GM12878 (cell line): ENCODE results near the gene BNIP3.

ENCODE experiments used
- CEBPZ ChIP-seq: fragments of 150-350 bp; IDR thresholded peaks from 2 replicates; pipeline ENCODE4 v1.6.1; 2016; ENCODE audit warnings: low read depth, low read length
- CTCF ChIP-seq, 3 experiments: IDR thresholded peaks in 2 of 3; conservative IDR thresholded peaks in 1 of 3; 2 replicates each; pipeline ENCODE4 v1.5.1; 2011; ENCODE audit warnings: low read depth in 3 of 3, low read length in 3 of 3, mild to moderate bottlenecking in 3 of 3, control low read depth in 2 of 3, moderate library complexity in 2 of 3, inconsistent platforms in 1 of 3, mixed read lengths in 1 of 3; ENCODE audit not compliant: control insufficient read depth in 2 of 3, insufficient read depth in 1 of 3; ENCODE audit errors: extremely low read depth in 1 of 3
- CUX1 ChIP-seq: IDR thresholded peaks from 2 replicates; pipeline ENCODE4 v1.6.1; 2012; ENCODE audit warnings: improper control_type of control experiment, low read depth, low read length; ENCODE audit not compliant: insufficient replicate concordance
- DPF2 ChIP-seq: fragments of 450-650 bp; IDR thresholded peaks from 2 replicates; pipeline ENCODE4 v1.6.1; 2017; ENCODE audit warnings: mild to moderate bottlenecking
- EZH2 ChIP-seq: IDR thresholded peaks from 2 replicates; pipeline ENCODE4 v1.6.1; 2012; ENCODE audit warnings: low read depth, mild to moderate bottlenecking, control low read depth, inconsistent platforms, low read length, borderline replicate concordance; ENCODE audit not compliant: control insufficient read depth
- HDAC2 ChIP-seq: fragments of 200-600 bp; sonication (generic); IDR thresholded peaks from 2 replicates; pipeline ENCODE4 v1.6.1; 2017
- POLR2A ChIP-seq: IDR thresholded peaks from 2 replicates; pipeline ENCODE4 v1.6.1; 2011; ENCODE audit warnings: low read depth, mild to moderate bottlenecking, low read length
- POLR2AphosphoS5 ChIP-seq: IDR thresholded peaks from 2 replicates; pipeline ENCODE4 v1.6.1; 2011; ENCODE audit warnings: mild to moderate bottlenecking, low read length, inconsistent platforms
- RELA ChIP-seq: fragments of 450-650 bp; IDR thresholded peaks from 2 replicates; pipeline ENCODE4 v1.8.0; 2014; ENCODE audit warnings: borderline replicate concordance; ENCODE audit not compliant: partially characterized antibody
- SMC3 ChIP-seq: IDR thresholded peaks from 2 replicates; pipeline ENCODE4 v1.6.1; 2011; ENCODE audit warnings: low read length, improper control_type of control experiment, borderline replicate concordance
- TCF7 ChIP-seq: IDR thresholded peaks from 2 replicates; pipeline ENCODE4 v1.6.1; 2014; ENCODE audit warnings: antibody characterized with exemption, borderline replicate concordance
- TF ChIP-seq, protein P1 (sequence below): fragments of 450-650 bp; IDR thresholded peaks from 2 replicates; pipeline ENCODE4 v1.6.1; 2017; ENCODE audit warnings: mild to moderate bottlenecking
- TF ChIP-seq, protein P2 (sequence below): IDR thresholded peaks from 2 replicates; pipeline ENCODE4 v1.6.1; 2012; ENCODE audit warnings: low read depth, low read length, improper control_type of control experiment

DNA sequence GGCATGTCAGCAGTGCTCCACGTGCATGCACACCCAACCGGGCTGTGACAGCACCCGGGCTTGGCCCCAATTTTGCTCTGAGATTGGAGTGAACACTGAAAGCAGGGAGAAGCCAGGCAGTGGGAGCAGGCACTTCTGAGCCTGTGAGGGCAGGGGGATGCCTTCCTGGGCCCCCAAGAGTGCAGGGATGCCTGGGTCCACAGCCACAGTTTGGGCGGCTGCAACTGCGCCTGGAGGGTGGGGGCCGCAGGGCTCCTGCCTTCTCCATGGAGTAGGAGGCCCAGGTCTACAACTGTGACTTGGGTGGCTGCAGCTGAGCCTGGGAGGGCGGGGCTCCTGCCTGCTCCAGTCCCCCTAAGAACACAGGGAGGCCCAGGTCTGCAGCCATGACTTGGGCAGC is 37.6 kb upstream of the BNIP3 start:
- TF ChIP-seq CTCF (IDR thresholded peaks at IDR 0.05 in 2 of 3, conservative IDR thresholded peaks at IDR 0.05 in 1 of 3; ENCODE audit: control insufficient read depth in 2 of 3, extremely low read depth in 1 of 3, insufficient read depth in 1 of 3, low read depth in 3 of 3, low read length in 3 of 3) = no peak
- TF ChIP-seq, protein P1, sequence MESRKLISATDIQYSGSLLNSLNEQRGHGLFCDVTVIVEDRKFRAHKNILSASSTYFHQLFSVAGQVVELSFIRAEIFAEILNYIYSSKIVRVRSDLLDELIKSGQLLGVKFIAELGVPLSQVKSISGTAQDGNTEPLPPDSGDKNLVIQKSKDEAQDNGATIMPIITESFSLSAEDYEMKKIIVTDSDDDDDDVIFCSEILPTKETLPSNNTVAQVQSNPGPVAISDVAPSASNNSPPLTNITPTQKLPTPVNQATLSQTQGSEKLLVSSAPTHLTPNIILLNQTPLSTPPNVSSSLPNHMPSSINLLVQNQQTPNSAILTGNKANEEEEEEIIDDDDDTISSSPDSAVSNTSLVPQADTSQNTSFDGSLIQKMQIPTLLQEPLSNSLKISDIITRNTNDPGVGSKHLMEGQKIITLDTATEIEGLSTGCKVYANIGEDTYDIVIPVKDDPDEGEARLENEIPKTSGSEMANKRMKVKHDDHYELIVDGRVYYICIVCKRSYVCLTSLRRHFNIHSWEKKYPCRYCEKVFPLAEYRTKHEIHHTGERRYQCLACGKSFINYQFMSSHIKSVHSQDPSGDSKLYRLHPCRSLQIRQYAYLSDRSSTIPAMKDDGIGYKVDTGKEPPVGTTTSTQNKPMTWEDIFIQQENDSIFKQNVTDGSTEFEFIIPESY = no peak
- no peak for TF ChIP-seq POLR2A
- TF ChIP-seq DPF2 = no peak
- TF ChIP-seq CEBPZ = no peak
- TF ChIP-seq EZH2 = no peak
- TF ChIP-seq TCF7 = no peak
- no peak for TF ChIP-seq SMC3
- TF ChIP-seq HDAC2 = no peak
- TF ChIP-seq, protein P2, sequence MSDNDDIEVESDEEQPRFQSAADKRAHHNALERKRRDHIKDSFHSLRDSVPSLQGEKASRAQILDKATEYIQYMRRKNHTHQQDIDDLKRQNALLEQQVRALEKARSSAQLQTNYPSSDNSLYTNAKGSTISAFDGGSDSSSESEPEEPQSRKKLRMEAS = no peak
- no peak for TF ChIP-seq RELA
- TF ChIP-seq CUX1 = no peak
- no peak for TF ChIP-seq POLR2AphosphoS5
